Hematopoietic multipotent progenitor cell (in vitro differentiated cells): ENCODE measurements around the gene SAE1. TPM values are rescaled to one million over a fixed set of nuclear protein-coding genes. Genes with fewer than 3 reads are reported as not detected.
"Not testable (repeated sequence)": the region's sequence is repeated elsewhere in the genome, so short reads cannot be mapped to it uniquely, and the experiment has no call there.

Experiments used
- DNase-seq, 3 donors: peaks; one replicate each; pipeline ENCODE4 v3.0.0-alpha.2; 2011 to 2015; ENCODE audit warnings: low read depth in 2 of 3, low spot score in 2 of 3
- total RNA-seq: library from RNA; depleted of rRNA; stranded (reverse); fragments of >200 nt; gene quantifications from one replicate; pipeline ENCODE4 v1.2.3, GENCODE V29; 2012

SAE1 gene
- total RNA-seq: 35.0 TPM

- peak; percentile 90 to 97 (median 96) for DNase-seq
Measured at GRCh38 chr19:47130589-47131227, at the start of gene SAE1. Gene SAE1, plus strand, starts transcription at chr19:47130835. Its CDS starts 96 bp downstream, at chr19:47130931.

GRCh38 chr19:47081095-47081494, 49.5 kb upstream of the SAE1 start:
- DNase-seq: no peak

GRCh38 chr19:47082493-47082892, 48.1 kb upstream of the SAE1 start:
- no peak for DNase-seq

- DNase-seq: no peak
Measured at GRCh38 chr19:47084879-47085439, 45.7 kb upstream of the SAE1 start.

GRCh38 chr19:47086280-47086679, 44.4 kb upstream of the SAE1 start:
- no peak for DNase-seq

GRCh38 chr19:47089767-47090350, 40.8 kb upstream of the SAE1 start:
- no peak for DNase-seq

GRCh38 chr19:47093254-47093653, 37.4 kb upstream of the SAE1 start:
- no peak for DNase-seq

GRCh38 chr19:47093841-47094240, 36.8 kb upstream of the SAE1 start:
- no peak for DNase-seq

- peak in 1 of 3 donors; percentile 37 for DNase-seq
Measured at GRCh38 chr19:47094557-47095475, 35.8 kb upstream of the SAE1 start.

GRCh38 chr19:47095476-47096099, 35.0 kb upstream of the SAE1 start:
- peak in 2 of 3 donors; percentile 41 to 47 for DNase-seq

- DNase-seq: no peak
Measured at GRCh38 chr19:47096100-47096704, 34.4 kb upstream of the SAE1 start.

- no peak for DNase-seq
Measured at GRCh38 chr19:47096721-47097120, 33.9 kb upstream of the SAE1 start.

GRCh38 chr19:47097396-47098201, 33.0 kb upstream of the SAE1 start:
- no peak for DNase-seq

GRCh38 chr19:47098608-47099007, 32.0 kb upstream of the SAE1 start:
- DNase-seq: no peak

GRCh38 chr19:47099576-47100050, 31.0 kb upstream of the SAE1 start:
- DNase-seq: no peak

GRCh38 chr19:47100290-47100689, 30.3 kb upstream of the SAE1 start:
- DNase-seq: peak in 1 of 3 donors; percentile 40

GRCh38 chr19:47101116-47101515, 29.5 kb upstream of the SAE1 start:
- DNase-seq: not testable (repeated sequence)

GRCh38 chr19:47102346-47103060, 28.1 kb upstream of the SAE1 start:
- DNase-seq: no peak

- no peak for DNase-seq
Measured at GRCh38 chr19:47104680-47105079, 26.0 kb upstream of the SAE1 start.
